ENCODE results near the gene TGM2.

DNA sequence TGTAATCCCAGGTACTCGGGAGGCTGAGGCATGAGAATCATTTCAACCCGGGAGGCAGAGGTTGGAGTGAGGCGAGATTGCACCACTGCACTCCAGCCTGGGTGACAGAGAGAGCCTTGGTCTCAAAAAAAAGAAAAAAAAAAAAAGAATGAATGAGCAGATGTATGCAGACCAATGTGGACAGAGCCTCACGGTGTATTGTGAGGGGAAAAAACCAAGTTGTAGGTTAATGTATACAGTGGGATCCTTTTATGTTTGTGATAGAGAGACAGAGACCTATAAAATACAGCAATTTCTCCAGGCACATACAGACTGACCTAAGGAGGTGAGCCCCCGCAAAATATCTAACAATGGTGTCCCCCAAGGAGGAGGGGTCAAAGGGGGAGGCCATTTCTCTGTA lies 11.7 kb downstream of the TGM2 start:
- TF ChIP-seq, protein P1, sequence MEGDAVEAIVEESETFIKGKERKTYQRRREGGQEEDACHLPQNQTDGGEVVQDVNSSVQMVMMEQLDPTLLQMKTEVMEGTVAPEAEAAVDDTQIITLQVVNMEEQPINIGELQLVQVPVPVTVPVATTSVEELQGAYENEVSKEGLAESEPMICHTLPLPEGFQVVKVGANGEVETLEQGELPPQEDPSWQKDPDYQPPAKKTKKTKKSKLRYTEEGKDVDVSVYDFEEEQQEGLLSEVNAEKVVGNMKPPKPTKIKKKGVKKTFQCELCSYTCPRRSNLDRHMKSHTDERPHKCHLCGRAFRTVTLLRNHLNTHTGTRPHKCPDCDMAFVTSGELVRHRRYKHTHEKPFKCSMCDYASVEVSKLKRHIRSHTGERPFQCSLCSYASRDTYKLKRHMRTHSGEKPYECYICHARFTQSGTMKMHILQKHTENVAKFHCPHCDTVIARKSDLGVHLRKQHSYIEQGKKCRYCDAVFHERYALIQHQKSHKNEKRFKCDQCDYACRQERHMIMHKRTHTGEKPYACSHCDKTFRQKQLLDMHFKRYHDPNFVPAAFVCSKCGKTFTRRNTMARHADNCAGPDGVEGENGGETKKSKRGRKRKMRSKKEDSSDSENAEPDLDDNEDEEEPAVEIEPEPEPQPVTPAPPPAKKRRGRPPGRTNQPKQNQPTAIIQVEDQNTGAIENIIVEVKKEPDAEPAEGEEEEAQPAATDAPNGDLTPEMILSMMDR (IDR thresholded peaks at IDR 0.05), result no peak
- TF ChIP-seq POLR2AphosphoS5 (IDR thresholded peaks at IDR 0.05) (no peak), EP300 (IDR thresholded peaks at IDR 0.05) (no peak)
